Putamen (tissue), 1 donor: ENCODE data around the gene FNDC11.

Experiments
- DNase-seq: peaks from one replicate; pipeline ENCODE4 v3.0.0-alpha.2; 2016; ENCODE audit warnings: low spot score

Gene FNDC11

GRCh38 chr20:63540417-63541186 lies 13.4 kb upstream of the FNDC11 start:
- no peak for DNase-seq

- no peak for DNase-seq
Observed at GRCh38 chr20:63541371-63541770, 12.6 kb upstream of the FNDC11 start.

- no peak for DNase-seq
Observed at GRCh38 chr20:63542031-63542559, 11.9 kb upstream of the FNDC11 start.

GRCh38 chr20:63542696-63543095 lies 11.3 kb upstream of the FNDC11 start:
- DNase-seq = no peak

GRCh38 chr20:63543131-63543530 lies 10.8 kb upstream of the FNDC11 start:
- no peak for DNase-seq

- DNase-seq = no peak
Observed at GRCh38 chr20:63543733-63544132, 10.2 kb upstream of the FNDC11 start.

GRCh38 chr20:63544241-63544957 lies 9.6 kb upstream of the FNDC11 start:
- DNase-seq = no peak

GRCh38 chr20:63544958-63545516 lies 8.9 kb upstream of the FNDC11 start:
- DNase-seq = no peak

GRCh38 chr20:63545814-63546213 lies 8.1 kb upstream of the FNDC11 start:
- no peak for DNase-seq

GRCh38 chr20:63546256-63546955 lies 7.6 kb upstream of the FNDC11 start:
- DNase-seq = no peak

- DNase-seq = no peak
Observed at GRCh38 chr20:63546956-63547724, 6.8 kb upstream of the FNDC11 start.

GRCh38 chr20:63547725-63548480 lies 6.1 kb upstream of the FNDC11 start, which contains the start of gene SRMS:
Gene SRMS, minus strand, starts transcription at chr20:63547749. Its CDS starts 286 bp downstream, at chr20:63547463.
- no peak for DNase-seq

- no peak for DNase-seq
Observed at GRCh38 chr20:63548542-63548941, 5.4 kb upstream of the FNDC11 start.

- DNase-seq = no peak
Observed at GRCh38 chr20:63549019-63549418, 4.9 kb upstream of the FNDC11 start.

- DNase-seq = no peak
Observed at GRCh38 chr20:63549679-63550282, 4.2 kb upstream of the FNDC11 start.

- DNase-seq = no peak
Observed at GRCh38 chr20:63551068-63551467, 2.9 kb upstream of the FNDC11 start.

- DNase-seq = no peak
Observed at GRCh38 chr20:63552481-63553249, 1.3 kb upstream of the FNDC11 start.

GRCh38 chr20:63553251-63553932 lies 567 bp upstream of the FNDC11 start:
- DNase-seq = no peak
